ENCODE data around the gene GP1BB.

GP1BB gene

DNA sequence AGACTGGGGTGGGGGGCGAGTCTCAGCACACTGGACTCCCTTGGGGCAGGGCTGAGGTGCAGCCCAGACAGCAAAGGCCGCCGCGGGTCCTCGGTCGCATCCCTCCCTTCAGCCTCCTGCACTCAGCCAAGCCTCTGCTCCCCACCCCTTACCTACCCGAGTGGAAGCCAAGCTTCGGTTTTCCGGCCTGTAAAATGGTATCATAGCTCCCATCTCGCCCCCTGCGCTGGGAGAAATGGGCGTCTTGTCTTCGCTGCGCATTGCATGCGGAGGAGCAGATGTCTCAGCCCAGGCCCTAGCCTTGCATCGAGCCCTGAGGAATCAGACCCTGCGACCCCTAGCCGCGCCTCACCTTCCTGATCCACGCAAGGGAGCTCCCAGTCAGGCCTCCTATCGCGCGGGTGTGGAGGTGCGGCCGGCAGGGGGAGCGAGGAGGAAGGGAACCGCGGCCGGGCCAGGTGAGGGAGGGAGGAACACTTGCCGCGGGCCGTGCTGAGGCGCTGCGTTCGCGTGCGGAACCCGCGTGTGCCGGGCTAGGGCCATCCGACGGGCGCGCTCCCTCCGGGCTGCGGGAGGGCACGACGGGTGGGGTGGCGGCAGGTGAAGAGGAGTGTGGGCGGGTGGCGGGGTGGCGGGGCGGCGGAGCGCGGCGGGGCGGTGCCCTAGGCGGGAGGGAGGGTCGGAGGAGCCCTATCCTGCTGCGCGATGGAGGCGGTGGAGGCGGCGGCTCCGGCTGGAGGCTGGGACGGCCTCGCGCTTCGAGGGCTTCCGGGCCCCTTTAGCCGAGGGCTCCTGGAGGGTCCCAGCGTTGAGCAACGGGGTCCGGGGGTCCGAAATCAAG is 33.2 kb downstream of the GP1BB start:
- DNase-seq (ENCODE audit: low read depth, low spot score) = peak; percentile 40

DNA sequence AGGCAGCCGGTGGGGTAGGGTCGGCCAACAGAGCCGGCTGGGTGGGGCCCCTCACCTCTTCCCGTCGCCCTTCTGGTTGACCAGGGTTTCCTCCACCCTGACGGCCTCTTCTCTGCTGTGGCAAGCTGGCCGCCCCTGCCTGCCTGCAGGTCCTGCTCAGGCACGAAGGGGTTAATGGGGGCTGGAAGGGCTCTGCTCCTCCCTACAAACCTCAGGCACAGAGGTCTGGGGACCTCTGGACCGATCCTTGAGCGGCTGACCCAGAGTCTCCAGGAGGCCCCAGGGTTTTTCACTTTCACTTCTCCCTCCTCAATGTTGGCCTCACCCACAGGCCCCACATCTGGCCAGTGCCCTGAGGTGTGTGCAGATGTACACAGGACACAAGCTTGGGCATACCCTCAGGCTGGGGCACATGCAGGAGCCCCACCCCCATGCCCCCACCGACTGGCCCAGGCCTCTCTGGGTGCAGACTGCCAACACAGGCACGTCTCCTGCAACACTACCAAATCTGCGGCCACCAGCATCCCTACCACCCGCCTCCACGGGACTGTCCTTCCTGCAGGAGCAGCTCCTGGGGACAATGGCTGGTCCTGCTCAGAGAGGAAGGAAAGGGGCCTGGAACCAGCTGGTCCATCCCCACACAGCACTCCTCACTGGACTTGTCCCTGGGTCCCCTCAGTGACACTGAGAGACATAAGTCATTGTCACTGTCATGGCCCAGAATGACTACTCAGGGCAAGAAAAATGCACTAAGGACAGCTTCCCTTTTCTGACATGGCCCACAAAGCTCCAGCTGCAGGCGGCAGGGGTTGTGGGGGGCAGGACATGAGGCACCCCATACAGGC is 34.0 kb downstream of the GP1BB start:
- no peak for DNase-seq (ENCODE audit: low read depth, low spot score)

DNA sequence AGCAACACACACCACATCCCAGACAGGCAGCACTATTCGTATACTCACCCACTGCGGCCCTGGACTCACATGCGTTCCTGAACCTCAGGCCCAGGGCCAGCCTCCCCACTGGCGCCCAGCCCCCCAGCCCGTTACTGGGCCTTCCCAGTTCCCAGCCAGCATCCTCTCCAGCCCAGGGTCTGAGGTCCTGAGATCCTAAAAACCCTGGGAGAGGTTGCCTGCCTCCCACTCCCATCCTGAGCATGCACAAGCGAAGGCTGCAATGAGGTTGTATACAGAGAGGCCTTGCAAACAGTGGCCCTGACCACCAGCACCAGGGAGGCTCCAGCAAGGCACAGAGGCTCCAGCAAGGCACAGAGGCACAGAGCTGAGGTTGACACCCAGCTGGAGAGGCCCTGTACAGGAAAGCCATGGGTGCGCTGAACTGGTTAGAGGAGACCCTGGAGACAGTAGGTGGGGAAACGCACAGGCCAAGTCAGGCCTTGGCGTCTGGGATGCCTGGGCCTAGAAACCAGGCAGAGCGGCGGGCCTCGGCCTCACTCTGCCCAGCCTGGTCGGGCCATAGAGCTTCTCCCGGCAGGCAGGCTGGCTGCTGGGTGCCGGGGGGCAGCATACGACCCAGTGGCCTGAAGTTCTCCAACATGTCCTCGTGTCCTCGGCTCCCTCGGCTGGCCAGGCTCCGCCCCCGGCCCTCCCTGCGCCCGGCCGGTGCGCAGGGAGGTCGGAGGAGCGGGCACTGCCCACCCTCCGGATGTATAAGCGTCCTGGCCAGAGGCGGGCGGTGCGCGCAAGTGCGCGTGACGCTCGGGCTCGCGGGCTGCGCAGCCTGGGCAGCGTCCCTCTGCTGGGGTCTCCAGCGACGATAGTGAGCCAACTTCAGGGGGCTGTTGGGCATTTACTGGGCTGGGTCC is 34.9 kb downstream of the GP1BB start:
- no peak for DNase-seq (ENCODE audit: low read depth, low spot score)

- no peak for DNase-seq (ENCODE audit: low read depth, low spot score)
These were observed 35.6 kb downstream of the GP1BB start for GRCh38 chr22:19758896-19759426.

DNA sequence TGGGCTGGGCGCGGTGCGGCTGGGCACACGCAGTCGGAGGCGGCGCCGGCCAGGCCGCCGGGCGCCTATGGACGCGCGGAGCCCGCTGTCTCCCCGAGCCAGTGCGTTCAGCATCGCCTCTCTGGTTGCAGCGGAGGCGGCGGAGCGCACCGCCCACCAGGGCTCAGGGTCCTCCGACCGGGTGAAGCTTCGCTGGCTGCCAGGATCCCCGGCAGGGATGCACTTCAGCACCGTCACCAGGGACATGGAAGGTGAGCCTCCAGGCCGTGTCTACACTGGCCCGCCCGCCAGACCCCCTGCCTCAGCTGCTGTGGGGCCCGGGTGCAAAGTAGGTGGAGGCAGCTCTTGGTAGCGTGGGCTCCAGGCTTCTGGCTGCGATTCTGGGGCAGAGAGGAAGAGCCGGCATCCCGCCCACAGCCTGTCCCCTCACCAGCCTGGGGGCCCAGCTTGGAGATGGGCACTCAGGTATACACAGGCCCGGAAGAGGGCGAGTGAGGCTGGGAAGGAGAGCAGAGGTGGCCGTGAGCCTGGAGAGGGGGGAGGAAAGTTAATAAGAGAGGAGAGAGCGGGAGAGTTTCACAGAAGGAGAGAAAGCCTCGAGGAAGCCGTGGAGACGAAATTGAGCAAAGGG is 36.2 kb downstream of the GP1BB start:
- no peak for DNase-seq (ENCODE audit: low read depth, low spot score)

DNA sequence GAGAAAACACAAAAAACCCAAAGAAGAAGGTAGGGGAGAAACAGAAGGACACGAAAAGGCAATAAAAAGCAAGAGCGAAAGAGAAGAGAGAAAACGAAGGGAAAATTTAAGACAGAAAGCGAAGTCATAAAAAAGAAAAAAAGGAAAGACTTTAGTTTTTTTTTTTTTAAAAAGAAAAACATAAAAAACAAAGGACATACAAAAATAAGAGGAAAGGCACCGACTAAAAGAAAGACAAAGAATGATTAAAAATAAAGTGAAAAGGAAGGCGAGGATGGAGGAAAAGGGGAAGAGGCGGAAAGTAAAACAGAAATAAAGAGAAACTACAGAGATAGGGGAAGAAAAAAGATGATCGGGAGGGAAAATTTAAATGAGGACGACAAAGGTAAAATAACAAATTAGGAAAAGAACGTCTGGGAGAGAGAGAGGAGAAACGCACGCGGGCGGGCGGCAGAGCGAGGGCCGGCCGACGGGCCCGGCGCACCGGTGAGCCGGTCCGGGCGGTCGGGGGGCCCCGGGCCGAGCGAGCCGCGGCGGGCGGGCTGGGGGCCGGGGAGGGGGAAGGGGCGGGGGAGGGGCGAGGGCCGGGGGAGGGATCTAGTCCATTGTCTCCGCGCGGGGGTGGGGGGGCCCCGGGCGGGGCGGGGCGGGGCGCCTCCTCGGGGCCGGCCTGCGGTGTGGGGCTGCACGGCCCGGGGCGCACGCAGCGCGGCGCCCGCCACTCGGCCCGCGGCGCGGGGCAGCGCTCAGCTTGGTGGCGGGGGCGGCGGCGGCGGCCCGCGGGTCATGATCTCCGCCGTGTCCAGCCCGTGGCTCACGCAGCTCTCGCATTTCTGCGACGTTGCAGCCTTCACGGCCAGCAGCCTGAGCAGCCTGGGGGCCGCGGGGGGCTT is 37.0 kb downstream of the GP1BB start, which contains the start of gene TBX1:
Gene TBX1 (plus strand): TSS at position 721 of the 893 bp plus-strand sequence. CDS start 66 bp downstream, at position 787.
- DNase-seq (ENCODE audit: low read depth, low spot score) = no peak

GRCh38 chr22:19760951-19761724 is 37.8 kb downstream of the GP1BB start:
- no peak for DNase-seq (ENCODE audit: low read depth, low spot score)

DNA sequence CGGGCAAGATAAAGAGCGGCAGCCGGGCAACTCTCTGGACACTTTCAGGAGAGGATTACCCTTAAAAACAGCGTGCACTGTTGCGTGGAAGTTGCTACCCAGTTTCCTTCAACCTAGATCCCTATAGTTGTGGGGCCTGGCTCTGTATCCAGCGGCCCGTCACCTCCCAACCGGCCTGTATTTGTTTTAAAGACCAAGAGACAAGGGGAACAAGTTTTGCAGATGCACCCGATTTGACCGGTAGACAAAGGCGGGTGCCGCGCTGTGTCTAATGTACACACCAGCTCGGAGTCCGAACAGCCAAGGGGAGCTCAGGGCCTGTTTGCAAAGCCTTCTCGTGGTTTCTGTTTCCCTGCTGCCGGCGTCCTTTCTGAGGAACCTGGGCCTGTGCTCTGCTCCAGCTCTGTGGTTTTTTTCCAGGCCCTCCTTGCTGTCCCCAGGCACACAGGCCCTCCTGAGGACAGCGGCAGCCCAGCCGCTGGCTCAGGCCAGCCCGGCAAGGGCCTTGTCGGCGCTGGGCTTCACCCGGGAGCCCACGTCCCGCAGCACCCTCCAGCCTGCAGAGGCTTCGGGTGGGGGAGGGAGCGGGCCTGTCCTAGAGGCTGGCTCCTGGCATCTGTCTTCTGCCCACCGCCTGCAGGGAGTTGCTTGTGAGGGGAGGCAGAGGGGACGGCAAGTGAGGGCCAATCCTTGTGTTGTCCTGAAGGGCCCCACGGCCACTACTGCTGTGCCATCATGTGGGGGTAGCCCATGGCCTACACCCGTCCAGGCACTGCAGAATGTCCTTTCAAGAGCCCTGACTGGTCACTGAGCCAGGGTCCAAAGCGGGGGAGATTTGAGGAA is 38.6 kb downstream of the GP1BB start:
- no peak for DNase-seq (ENCODE audit: low read depth, low spot score)

GRCh38 chr22:19762568-19763457 is 39.5 kb downstream of the GP1BB start:
- DNase-seq (ENCODE audit: low read depth, low spot score) = no peak

- DNase-seq (ENCODE audit: low read depth, low spot score) = no peak
These were observed 40.3 kb downstream of the GP1BB start for GRCh38 chr22:19763458-19764298.

DNA sequence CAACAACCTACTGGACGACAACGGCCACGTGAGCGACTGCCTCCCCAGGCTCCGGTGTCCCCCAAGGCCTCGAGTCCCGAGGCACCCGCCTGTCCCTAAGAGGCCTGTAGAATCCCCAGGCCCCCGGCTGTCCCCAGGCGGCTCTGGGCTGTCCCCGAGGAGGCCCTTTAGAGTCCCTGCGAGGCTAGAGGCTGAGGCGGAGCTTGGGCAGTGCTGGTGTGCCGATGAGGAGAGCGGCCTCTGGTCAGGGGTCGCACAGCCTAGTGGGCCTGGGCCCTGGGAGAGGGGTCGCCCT is 40.9 kb downstream of the GP1BB start:
- no peak for DNase-seq (ENCODE audit: low read depth, low spot score)

- no peak for DNase-seq (ENCODE audit: low read depth, low spot score)
These were observed 41.5 kb downstream of the GP1BB start for GRCh38 chr22:19764636-19765476.

DNA sequence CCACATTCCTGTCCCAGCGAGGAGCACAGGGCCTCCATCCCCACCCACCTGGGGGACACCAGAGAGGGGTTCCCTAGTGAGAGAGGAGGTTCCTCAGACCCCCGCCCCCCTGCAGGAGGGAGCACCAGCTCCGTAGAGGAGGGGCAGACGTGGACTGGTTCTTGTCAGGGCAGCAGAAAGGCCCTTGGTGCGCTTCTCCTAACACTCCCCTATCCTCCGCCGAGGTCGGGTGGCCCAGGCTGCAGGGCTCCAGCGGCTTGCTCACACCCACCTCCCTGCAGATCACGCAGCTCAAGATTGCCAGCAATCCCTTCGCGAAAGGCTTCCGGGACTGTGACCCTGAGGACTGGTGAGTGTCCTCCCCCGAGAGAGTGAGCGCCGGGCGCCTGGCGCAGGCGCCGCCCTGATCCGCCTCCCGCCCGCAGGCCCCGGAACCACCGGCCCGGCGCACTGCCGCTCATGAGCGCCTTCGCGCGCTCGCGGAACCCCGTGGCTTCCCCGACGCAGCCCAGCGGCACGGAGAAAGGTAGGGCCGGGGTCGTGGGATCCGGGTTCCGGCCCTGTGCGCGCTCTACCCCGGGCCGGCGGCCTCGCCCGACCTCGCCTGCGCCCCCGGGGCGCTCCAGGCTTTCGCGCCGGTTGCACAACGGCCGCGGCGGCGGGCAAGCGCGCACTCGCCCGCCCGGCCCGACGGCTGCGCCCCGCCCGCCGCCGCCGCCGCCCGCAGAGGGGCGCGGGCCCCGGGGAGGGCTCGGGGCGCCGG is 42.3 kb downstream of the GP1BB start:
- no peak for DNase-seq (ENCODE audit: low read depth, low spot score)

GRCh38 chr22:19766240-19766510 is 42.8 kb downstream of the GP1BB start:
- DNase-seq (ENCODE audit: low read depth, low spot score) = no peak
